GM20000 (cell line): Measurements from ENCODE around the gene HES5.

Experiments
- DNase-seq: peaks from one replicate; pipeline ENCODE4 v3.0.0; 2012; ENCODE audit warnings: low spot score
- CTCF ChIP-seq: IDR thresholded peaks from 2 replicates; pipeline ENCODE4 v1.5.1; 2012; ENCODE audit warnings: mild to moderate bottlenecking, control low read depth; ENCODE audit errors: extremely low read depth, missing control alignments

The HES5 gene

GRCh38 chr1:2547210-2548067 is 17.4 kb upstream of the HES5 start:
- DNase-seq: peak; percentile 80
- TF ChIP-seq CTCF: no peak

- DNase-seq: peak; percentile 92
- no peak for TF ChIP-seq CTCF
These were observed 16.6 kb upstream of the HES5 start for GRCh38 chr1:2546515-2547209.

- TF ChIP-seq CTCF: no peak
These were observed 15.9 kb upstream of the HES5 start for GRCh38 chr1:2545754-2546514.

GRCh38 chr1:2544875-2545640 is 15.0 kb upstream of the HES5 start:
- DNase-seq: no peak
- no peak for TF ChIP-seq CTCF

More at GRCh38 chr1:2545754-2546514, 15.9 kb upstream of the HES5 start:
- DNase-seq: peak; percentile 98

- TF ChIP-seq CTCF: no peak
- no peak for DNase-seq
These were observed 14.2 kb upstream of the HES5 start for GRCh38 chr1:2544093-2544874.

- no peak for DNase-seq
- no peak for TF ChIP-seq CTCF
These were observed 13.6 kb upstream of the HES5 start for GRCh38 chr1:2543543-2544092.
